H1 (cell line): ENCODE measurements around the gene ANKRD66. TPM values are rescaled to one million over a fixed set of nuclear protein-coding genes. Genes with fewer than 3 reads are reported as not detected.

ENCODE experiments used
- CTCF ChIA-PET: fragments of 300-600 bp; sonication (Branson Sonifier 250); formaldehyde crosslinking; loops from one replicate; lab custom pipeline; 2021; ENCODE audit not compliant: partially characterized antibody; lab: Charles Lee
- POLR2A ChIA-PET: fragments of 300-600 bp; sonication (Branson Sonifier 250); formaldehyde crosslinking; loops from one replicate; lab custom pipeline; 2021; ENCODE audit warnings: inconsistent platforms; ENCODE audit not compliant: partially characterized antibody; lab: Charles Lee
- DNase-seq, 2 experiments: peaks; one replicate each; pipeline versions ENCODE4 v3.0.0 to v3.0.0-alpha.2; 2010 to 2022; ENCODE audit warnings: low spot score in 2 of 2, low read depth in 1 of 2, mixed read lengths in 1 of 2
- FAIRE-seq: peaks from 2 replicates; lab custom pipeline; 2011; peaks lifted over from hg19 to GRCh38; lab: Jason Lieb, UNC
- H2AFZ ChIP-seq: 2 replicates; pipeline ENCODE4 v1.8.1; 2012; ENCODE audit warnings: low read length, inconsistent platforms
- H2AK5ac ChIP-seq: 2 replicates; pipeline ENCODE4 v1.6.1; 2013; ENCODE audit warnings: low read depth, low read length
- H2BK120ac ChIP-seq: replicated peaks from 2 replicates; pipeline ENCODE3; 2013; ENCODE audit warnings: low read depth, low read length, inconsistent platforms
- H2BK12ac ChIP-seq: 2 replicates; pipeline ENCODE4 v1.6.1; 2013; ENCODE audit warnings: low read depth, low read length
- H2BK15ac ChIP-seq: 2 replicates; pipeline ENCODE4 v1.6.1; 2013; ENCODE audit warnings: low read length
- H2BK20ac ChIP-seq: 2 replicates; pipeline ENCODE4 v1.6.1; 2013; ENCODE audit warnings: low read length
- H2BK5ac ChIP-seq: 2 replicates; pipeline ENCODE4 v1.6.1; 2013; ENCODE audit warnings: low read depth, low read length
- H3K14ac ChIP-seq: 2 replicates; pipeline ENCODE4 v1.6.1; 2013; ENCODE audit warnings: inconsistent platforms; ENCODE audit not compliant: insufficient read length
- H3K18ac ChIP-seq: 2 replicates; pipeline ENCODE4 v1.6.1; 2013; ENCODE audit warnings: low read length; ENCODE audit errors: extremely low read depth
- H3K23ac ChIP-seq: 2 replicates; pipeline ENCODE4 v1.6.1; 2013; ENCODE audit warnings: inconsistent platforms; ENCODE audit not compliant: insufficient read length
- H3K23me2 ChIP-seq: 2 replicates; pipeline ENCODE4 v1.6.1; 2013; ENCODE audit warnings: low read depth, low read length
- H3K27ac ChIP-seq: 2 replicates; pipeline ENCODE4 v1.6.1; 2011; ENCODE audit warnings: low read depth, low read length, inconsistent platforms
- H3K27me3 ChIP-seq, 4 experiments: replicated peaks in 1 of 4; 1 replicate in 1 of 4; 2 replicates in 3 of 4; pipeline versions ENCODE4 v1.6.1 to v1.8.1; 2011 to 2013; ENCODE audit warnings: low read length in 3 of 4, mild to moderate bottlenecking in 3 of 4, inconsistent platforms in 2 of 4, mixed read lengths in 2 of 4, moderate library complexity in 1 of 4; ENCODE audit not compliant: control insufficient read depth in 3 of 4, insufficient read depth in 3 of 4; ENCODE audit errors: extremely low read depth in 1 of 4
- H3K36me3 ChIP-seq, 4 experiments: 2 replicates each; pipeline versions ENCODE4 v1.6.1 to v1.8.1; 2011 to 2013; ENCODE audit warnings: mild to moderate bottlenecking in 4 of 4, low read length in 3 of 4, moderate library complexity in 2 of 4, control low read depth in 1 of 4, inconsistent platforms in 1 of 4; ENCODE audit not compliant: insufficient read depth in 4 of 4, control insufficient read depth in 2 of 4
- H3K4ac ChIP-seq: replicated peaks from 2 replicates; pipeline ENCODE3; 2013; ENCODE audit warnings: low read length, low read depth, mixed read lengths, inconsistent platforms; ENCODE audit not compliant: insufficient read length
- H3K4me1 ChIP-seq, 4 experiments: replicated peaks in 1 of 4; 1 replicate in 1 of 4; 2 replicates in 3 of 4; pipeline versions ENCODE4 v1.6.1 to v1.8.1; 2011 to 2013; ENCODE audit warnings: low read length in 3 of 4, inconsistent platforms in 2 of 4, mixed read lengths in 1 of 4; ENCODE audit not compliant: insufficient read depth in 4 of 4, control insufficient read depth in 3 of 4
- H3K4me2 ChIP-seq, 2 experiments: 2 replicates each; pipeline versions ENCODE4 v1.6.1 to v1.8.1; 2011 to 2013; ENCODE audit warnings: low read depth in 2 of 2, low read length in 2 of 2, control low read depth in 1 of 2, inconsistent platforms in 1 of 2, mild to moderate bottlenecking in 1 of 2; ENCODE audit not compliant: insufficient read depth in 1 of 2
- H3K4me3 ChIP-seq, 4 experiments: fragments of 200-600, 300-600 bp in 1 of 4; sonication (generic), shearing (Covaris generic), sonication (Bioruptor Twin) in 1 of 4; 2 replicates each; pipeline versions ENCODE4 v1.5.1 to v1.8.1; 2011 to 2016; ENCODE audit warnings: low read length in 4 of 4, low read depth in 3 of 4, control low read depth in 2 of 4, inconsistent platforms in 2 of 4, mild to moderate bottlenecking in 2 of 4, mixed read lengths in 1 of 4, moderate library complexity in 1 of 4; ENCODE audit not compliant: insufficient read depth in 2 of 4; ENCODE audit errors: extremely low read depth in 1 of 4
- H3K56ac ChIP-seq: replicated peaks from 2 replicates; pipeline ENCODE3; 2013; ENCODE audit warnings: low read depth, mild to moderate bottlenecking, mixed read lengths, low read length, inconsistent platforms; ENCODE audit not compliant: insufficient read length
- H3K79me1 ChIP-seq: 2 replicates; pipeline ENCODE4 v1.6.1; 2013; ENCODE audit warnings: low read depth, low read length, control low read depth
- H3K79me2 ChIP-seq, 2 experiments: 2 replicates each; pipeline versions ENCODE4 v1.6.1 to v1.8.1; 2012 to 2013; ENCODE audit warnings: low read length in 2 of 2, mild to moderate bottlenecking in 2 of 2, inconsistent platforms in 1 of 2; ENCODE audit not compliant: insufficient read depth in 2 of 2, control insufficient read depth in 1 of 2
- H3K9ac ChIP-seq, 4 experiments: replicated peaks in 1 of 4; 1 replicate in 1 of 4; 2 replicates in 3 of 4; pipeline versions ENCODE4 v1.6.1 to v1.8.1; 2011 to 2013; ENCODE audit warnings: low read depth in 3 of 4, low read length in 3 of 4, control low read depth in 2 of 4, mild to moderate bottlenecking in 2 of 4, moderate library complexity in 2 of 4, inconsistent platforms in 1 of 4; ENCODE audit errors: extremely low read depth in 1 of 4
- H3K9me3 ChIP-seq, 2 experiments: 2 replicates each; pipeline versions ENCODE4 v1.6.1 to v1.8.1; 2012 to 2013; ENCODE audit warnings: mild to moderate bottlenecking in 2 of 2, moderate library complexity in 2 of 2, control low read depth in 1 of 2, inconsistent platforms in 1 of 2, low read depth in 1 of 2, low read length in 1 of 2, mixed read lengths in 1 of 2; ENCODE audit not compliant: insufficient read depth in 2 of 2
- H4K20me1 ChIP-seq, 2 experiments: replicated peaks in 1 of 2; 2 replicates each; pipeline versions ENCODE3 to v1.8.1; 2011 to 2013; ENCODE audit warnings: inconsistent platforms in 2 of 2, low read length in 2 of 2, mild to moderate bottlenecking in 1 of 2; ENCODE audit not compliant: insufficient read depth in 2 of 2, control insufficient read depth in 1 of 2
- H4K5ac ChIP-seq: 2 replicates; pipeline ENCODE4 v1.6.1; 2013; ENCODE audit warnings: low read length, low read depth, mixed read lengths, inconsistent platforms; ENCODE audit not compliant: insufficient read length
- H4K8ac ChIP-seq: 2 replicates; pipeline ENCODE4 v1.8.0; 2013; ENCODE audit warnings: mild to moderate bottlenecking, moderate library complexity, low read length, inconsistent platforms; ENCODE audit not compliant: insufficient read depth; ENCODE audit errors: extremely low read depth
- H4K91ac ChIP-seq: replicated peaks from 2 replicates; pipeline ENCODE3; 2013; ENCODE audit warnings: low read length, mixed read lengths, inconsistent platforms; ENCODE audit not compliant: insufficient read length
- WGBS, 2 experiments: shearing (Covaris generic) in 1 of 2; methylation state at CpG; one replicate each; pipeline versions ENCODE4 v1.1.6 to v1.1.7; 2013 to 2015; ENCODE audit warnings: low lambda C conversion rate in 2 of 2, mixed read lengths in 2 of 2, inconsistent platforms in 1 of 2, low coverage in 1 of 2, missing lambda C conversion rate in 1 of 2; ENCODE audit not compliant: insufficient replicate concordance in 2 of 2, insufficient coverage in 1 of 2, insufficient read length in 1 of 2; ENCODE audit errors: extremely low coverage in 1 of 2, missing lambda C conversion rate in 1 of 2; 5-methylcytosine and 5-hydroxymethylcytosine counted together
- polyA plus RNA-seq, 7 experiments: library from polyadenylated mRNA; depleted of rRNA in 3 of 7; stranded (reverse) in 5 of 7; unstranded in 2 of 7; fragments of >200 nt in 5 of 7; fragments of 200-250 nt in 2 of 7; gene quantifications; 1 replicate in 5 of 7; 2 replicates in 1 of 7; 4 replicates in 1 of 7; pipeline versions ENCODE4 v1.2.1 to v1.2.3, GENCODE V29; 2011 to 2013; ENCODE audit warnings: missing spikeins in 2 of 7, mixed read lengths in 2 of 7
- total RNA-seq: library from RNA; stranded (reverse); fragmentation: NEBNext Ultra II Directional; extraction: Animal tissue kit (Norgen Biotek cat#: 25700); gene quantifications from 2 replicates; pipeline ENCODE4 v1.2.1, GENCODE V29; 2021

The ANKRD66 gene
- total and polyA plus RNA-seq, 2 of the 8 experiments (the other 6 are each of a cell fraction or from before 2014, with no cell fraction given), result 0.05 TPM; not detected in 1

DNA sequence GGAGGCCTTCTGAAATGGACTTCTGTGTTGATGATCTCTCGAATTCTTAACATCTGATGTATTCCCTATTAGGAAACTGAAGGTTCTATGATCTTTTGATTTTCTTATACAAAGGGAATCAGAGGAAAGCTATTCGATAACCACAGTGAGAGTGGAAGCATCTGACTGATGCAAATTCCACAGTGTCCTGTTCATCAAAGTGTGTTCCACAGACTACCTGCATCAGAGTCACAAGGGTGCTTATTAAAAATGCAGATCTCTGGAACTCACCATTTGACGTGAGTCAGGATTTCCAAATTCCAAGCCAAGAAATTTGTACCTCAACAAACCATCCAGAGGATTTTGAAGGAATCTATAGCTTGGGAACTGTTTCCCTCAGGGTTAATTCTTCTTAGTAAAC, 42.1 kb downstream of the ANKRD66 start:
- DNase-seq, result no peak
- POLR2A ChIA-PET, result no interaction called here

More for the DNA sequence above, 42.1 kb downstream of the ANKRD66 start:
- Histone ChIP-seq H2BK120ac (no peak overlapping the region), H2BK12ac (no peak overlapping the region), H3K9me3 (no peaks in the 10 kb centered on the region), H2BK20ac (no peak overlapping the region), H3K4ac (no peak overlapping the region), H3K9ac (no peak overlapping the region), H4K8ac (no peak overlapping the region), H3K79me2 (no peaks in the 10 kb centered on the region), H3K18ac (no peak overlapping the region), H3K23me2 (no peaks in the 10 kb centered on the region), H3K4me1 (no peaks in the 10 kb centered on the region), H3K4me3 (no peak overlapping the region), H2AK5ac (no peak overlapping the region), H3K23ac (no peak overlapping the region), H2BK15ac (no peak overlapping the region), H2BK5ac (no peak overlapping the region), H3K4me2 (no peak overlapping the region), H3K27me3 (no peaks in the 10 kb centered on the region), H2AFZ (no peak overlapping the region), H4K20me1 (no peaks in the 10 kb centered on the region), H3K36me3 (no peaks in the 10 kb centered on the region), H4K91ac (no peak overlapping the region), H3K56ac (no peak overlapping the region), H4K5ac (no peak overlapping the region), H3K79me1 (no peaks in the 10 kb centered on the region), H3K14ac (no peak overlapping the region), H3K27ac (no peak overlapping the region)
- CTCF ChIA-PET, result interaction anchor here (1.2 kb wide), 1 partner anchor 201 kb away, joined by 3 read pairs; no protein-coding TSS in a partner anchor
- FAIRE-seq, result no peak
- 87% methylated on average over 3 of the region's 3 CpGs; no CpG with 5 or more reads in 1 of the 2 experiments for WGBS, 2 experiments
